PFSK-1 (cell line): ENCODE data around the gene CFAP97D2.

Source experiments
- POLR2AphosphoS5 ChIP-seq: IDR thresholded peaks from 2 replicates; pipeline ENCODE4 v1.6.1; 2012; ENCODE audit warnings: low read depth, mild to moderate bottlenecking, control low read depth, low read length, moderate library complexity
- TF ChIP-seq, protein P1 (sequence below), 2 experiments: IDR thresholded peaks; 2 replicates each; pipeline versions ENCODE4 v1.6.1 to v1.8.0; 2011 to 2012; ENCODE audit warnings: low read depth in 2 of 2, low read length in 2 of 2, control low read depth in 1 of 2, inconsistent platforms in 1 of 2, mild to moderate bottlenecking in 1 of 2, moderate library complexity in 1 of 2; ENCODE audit not compliant: insufficient read depth in 1 of 2

DNA sequence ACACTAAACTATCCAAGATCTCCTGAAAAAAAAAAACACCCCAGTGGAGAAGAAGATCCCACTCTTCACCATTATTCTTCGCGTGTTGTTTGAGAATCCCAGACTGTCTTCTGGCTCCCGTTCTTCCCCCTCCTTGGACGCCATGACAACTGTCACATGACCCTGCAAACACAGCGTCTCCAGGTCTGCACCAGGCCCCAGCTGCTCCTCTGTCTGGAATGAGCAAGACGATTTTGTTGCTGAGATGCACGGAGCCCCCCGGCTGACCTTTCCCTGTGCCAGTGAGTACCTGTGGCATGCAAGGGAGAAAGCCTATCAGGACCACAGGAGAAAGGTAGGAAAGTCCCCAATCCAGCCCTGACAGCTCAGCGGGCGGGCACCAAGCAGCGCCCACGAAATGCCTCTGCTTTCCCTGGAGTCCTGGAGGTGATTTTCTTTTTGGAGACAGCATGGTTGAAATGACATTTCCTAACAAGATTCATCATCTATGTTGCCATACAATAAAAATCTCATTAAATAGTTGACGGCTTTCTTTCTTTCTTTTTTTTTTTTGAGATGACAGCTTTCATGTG is at the start of gene CFAP97D2:
- TF ChIP-seq, protein P1, sequence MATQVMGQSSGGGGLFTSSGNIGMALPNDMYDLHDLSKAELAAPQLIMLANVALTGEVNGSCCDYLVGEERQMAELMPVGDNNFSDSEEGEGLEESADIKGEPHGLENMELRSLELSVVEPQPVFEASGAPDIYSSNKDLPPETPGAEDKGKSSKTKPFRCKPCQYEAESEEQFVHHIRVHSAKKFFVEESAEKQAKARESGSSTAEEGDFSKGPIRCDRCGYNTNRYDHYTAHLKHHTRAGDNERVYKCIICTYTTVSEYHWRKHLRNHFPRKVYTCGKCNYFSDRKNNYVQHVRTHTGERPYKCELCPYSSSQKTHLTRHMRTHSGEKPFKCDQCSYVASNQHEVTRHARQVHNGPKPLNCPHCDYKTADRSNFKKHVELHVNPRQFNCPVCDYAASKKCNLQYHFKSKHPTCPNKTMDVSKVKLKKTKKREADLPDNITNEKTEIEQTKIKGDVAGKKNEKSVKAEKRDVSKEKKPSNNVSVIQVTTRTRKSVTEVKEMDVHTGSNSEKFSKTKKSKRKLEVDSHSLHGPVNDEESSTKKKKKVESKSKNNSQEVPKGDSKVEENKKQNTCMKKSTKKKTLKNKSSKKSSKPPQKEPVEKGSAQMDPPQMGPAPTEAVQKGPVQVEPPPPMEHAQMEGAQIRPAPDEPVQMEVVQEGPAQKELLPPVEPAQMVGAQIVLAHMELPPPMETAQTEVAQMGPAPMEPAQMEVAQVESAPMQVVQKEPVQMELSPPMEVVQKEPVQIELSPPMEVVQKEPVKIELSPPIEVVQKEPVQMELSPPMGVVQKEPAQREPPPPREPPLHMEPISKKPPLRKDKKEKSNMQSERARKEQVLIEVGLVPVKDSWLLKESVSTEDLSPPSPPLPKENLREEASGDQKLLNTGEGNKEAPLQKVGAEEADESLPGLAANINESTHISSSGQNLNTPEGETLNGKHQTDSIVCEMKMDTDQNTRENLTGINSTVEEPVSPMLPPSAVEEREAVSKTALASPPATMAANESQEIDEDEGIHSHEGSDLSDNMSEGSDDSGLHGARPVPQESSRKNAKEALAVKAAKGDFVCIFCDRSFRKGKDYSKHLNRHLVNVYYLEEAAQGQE (IDR thresholded peaks at IDR 0.05; ENCODE audit: insufficient read depth in 1 of 2, low read depth in 2 of 2, low read length in 2 of 2) = no peak
- TF ChIP-seq POLR2AphosphoS5 = no peak
